DMS79 (cell line): ENCODE data around the gene IDH3G.
A peak's percentile ranks its signal among the peaks of the same experiment; 100 is the strongest.

ENCODE experiments used
- DNase-seq: peaks from one replicate; lab custom pipeline; 2025; lab: John Stamatoyannopoulos, UW

The IDH3G gene

GRCh38 chrX:153791104-153791852 is 2.9 kb downstream of the IDH3G start:
- no peak for DNase-seq

GRCh38 chrX:153789654-153790053 is 4.5 kb downstream of the IDH3G start:
- no peak for DNase-seq

- no peak for DNase-seq
Observed at GRCh38 chrX:153786669-153787068, 7.5 kb downstream of the IDH3G start.

- DNase-seq: no peak
Observed at GRCh38 chrX:153784325-153784967, 9.7 kb downstream of the IDH3G start.

GRCh38 chrX:153783378-153784013 is 10.7 kb downstream of the IDH3G start:
- DNase-seq: no peak

- DNase-seq: no peak
Observed at GRCh38 chrX:153782871-153783270, 11.3 kb downstream of the IDH3G start.

GRCh38 chrX:153782313-153782712 is 11.9 kb downstream of the IDH3G start:
- DNase-seq: peak; percentile 44

GRCh38 chrX:153781428-153782047 is 12.6 kb downstream of the IDH3G start:
- no peak for DNase-seq

GRCh38 chrX:153780678-153781427 is 13.3 kb downstream of the IDH3G start, which contains the start of gene SRPK3:
TSS of gene SRPK3 (plus strand) at chrX:153781041. CDS start at chrX:153781087, 46 bp downstream.
- no peak for DNase-seq

- no peak for DNase-seq
Observed at GRCh38 chrX:153779891-153780677, 14.1 kb downstream of the IDH3G start.

GRCh38 chrX:153778684-153779101 is 15.5 kb downstream of the IDH3G start:
- DNase-seq: no peak

- DNase-seq: no peak
Observed at GRCh38 chrX:153778181-153778580, 16.0 kb downstream of the IDH3G start.

GRCh38 chrX:153777261-153778090 is 16.7 kb downstream of the IDH3G start:
- DNase-seq: no peak

- DNase-seq: no peak
Observed at GRCh38 chrX:153776611-153777045, 17.5 kb downstream of the IDH3G start.

- DNase-seq: no peak
Observed at GRCh38 chrX:153776120-153776599, 18.0 kb downstream of the IDH3G start.

- no peak for DNase-seq
Observed at GRCh38 chrX:153775293-153776119, 18.7 kb downstream of the IDH3G start.

- no peak for DNase-seq
Observed at GRCh38 chrX:153774576-153775292, 19.4 kb downstream of the IDH3G start.
